H9 (cell line): ENCODE results near the gene DPP6. TPM values are rescaled to one million over a fixed set of nuclear protein-coding genes. Genes with fewer than 3 reads are reported as not detected.

Experiments
- DNase-seq: peaks from one replicate; pipeline ENCODE4 v3.0.0-alpha.2; 2017
- H2AFZ ChIP-seq: one replicate; pipeline ENCODE4 v1.6.1; 2013; ENCODE audit warnings: mild to moderate bottlenecking, low read length, control low read depth, moderate library complexity
- H2AK5ac ChIP-seq: 2 replicates; pipeline ENCODE4 v1.6.1; 2013; ENCODE audit warnings: low read length, control low read depth, mixed read lengths; ENCODE audit not compliant: insufficient read length
- H2BK120ac ChIP-seq: one replicate; pipeline ENCODE4 v1.6.1; 2013; ENCODE audit warnings: low read depth, mild to moderate bottlenecking, low read length, control low read depth, inconsistent platforms; ENCODE audit not compliant: poor library complexity, severe bottlenecking
- H2BK12ac ChIP-seq: 2 replicates; pipeline ENCODE4 v1.6.1; 2013; ENCODE audit warnings: low read length, control low read depth, mixed read lengths, low read depth; ENCODE audit not compliant: insufficient read length
- H2BK15ac ChIP-seq: 2 replicates; pipeline ENCODE4 v1.6.1; 2013; ENCODE audit warnings: low read depth, low read length, control low read depth
- H2BK20ac ChIP-seq: one replicate; pipeline ENCODE4 v1.6.1; 2013; ENCODE audit warnings: low read depth, mild to moderate bottlenecking, low read length, control low read depth, inconsistent platforms; ENCODE audit not compliant: poor library complexity, severe bottlenecking
- H2BK5ac ChIP-seq: 2 replicates; pipeline ENCODE4 v1.6.1; 2013; ENCODE audit warnings: low read length, control low read depth, mixed read lengths; ENCODE audit not compliant: insufficient read length
- H3K14ac ChIP-seq: 2 replicates; pipeline ENCODE4 v1.6.1; 2013; ENCODE audit warnings: low read length, control low read depth; ENCODE audit not compliant: insufficient read depth
- H3K18ac ChIP-seq: 2 replicates; pipeline ENCODE4 v1.6.1; 2013; ENCODE audit warnings: low read depth, mild to moderate bottlenecking, mixed read lengths, low read length, control low read depth; ENCODE audit not compliant: insufficient read length
- H3K23ac ChIP-seq: 2 replicates; pipeline ENCODE4 v1.6.1; 2013; ENCODE audit warnings: low read length, control low read depth, mixed read lengths, low read depth; ENCODE audit not compliant: insufficient read length
- H3K23me2 ChIP-seq: 2 replicates; pipeline ENCODE4 v1.6.1; 2013; ENCODE audit warnings: low read depth, mild to moderate bottlenecking, mixed read lengths, low read length, control low read depth; ENCODE audit not compliant: insufficient read length, poor library complexity, severe bottlenecking
- H3K27ac ChIP-seq: 2 replicates; pipeline ENCODE4 v1.5.1; 2013; ENCODE audit warnings: low read length, control low read depth, mixed read lengths, low read depth; ENCODE audit not compliant: insufficient read length
- H3K27me3 ChIP-seq: 2 replicates; pipeline ENCODE4 v1.6.1; 2013; ENCODE audit warnings: low read length, control low read depth, inconsistent platforms; ENCODE audit not compliant: insufficient read depth
- H3K4ac ChIP-seq: 2 replicates; pipeline ENCODE4 v1.6.1; 2013; ENCODE audit warnings: low read depth, mild to moderate bottlenecking, control low read depth, inconsistent platforms, low read length, moderate library complexity
- H3K4me1 ChIP-seq: 2 replicates; pipeline ENCODE4 v1.6.1; 2013; ENCODE audit warnings: low read length, control low read depth, inconsistent platforms; ENCODE audit not compliant: insufficient read depth
- H3K4me2 ChIP-seq: 2 replicates; pipeline ENCODE4 v1.6.1; 2013; ENCODE audit warnings: low read length, control low read depth, mixed read lengths; ENCODE audit not compliant: insufficient read length, insufficient read depth
- H3K56ac ChIP-seq: 2 replicates; pipeline ENCODE4 v1.6.1; 2013; ENCODE audit warnings: low read depth, mild to moderate bottlenecking, mixed read lengths, low read length, control low read depth; ENCODE audit not compliant: insufficient read length
- H3K79me1 ChIP-seq: 2 replicates; pipeline ENCODE4 v1.6.1; 2013; ENCODE audit warnings: low read depth, mild to moderate bottlenecking, moderate library complexity, low read length, control low read depth, inconsistent platforms; ENCODE audit not compliant: insufficient read depth, poor library complexity, severe bottlenecking
- H3K79me2 ChIP-seq: 2 replicates; pipeline ENCODE4 v1.6.1; 2013; ENCODE audit warnings: low read length, control low read depth, inconsistent platforms; ENCODE audit not compliant: insufficient read depth
- H3K9ac ChIP-seq: 2 replicates; pipeline ENCODE4 v1.6.1; 2013; ENCODE audit warnings: low read length, control low read depth, mixed read lengths; ENCODE audit not compliant: insufficient read length; ENCODE audit errors: extremely low read depth
- H3K9me3 ChIP-seq: one replicate; pipeline ENCODE4 v1.6.1; 2013; ENCODE audit warnings: low read depth, low read length, inconsistent platforms; ENCODE audit not compliant: control insufficient read depth
- H3T11ph ChIP-seq: one replicate; pipeline ENCODE4 v1.6.1; 2013; ENCODE audit warnings: mild to moderate bottlenecking, low read length, control low read depth, inconsistent platforms
- H4K20me1 ChIP-seq: one replicate; pipeline ENCODE4 v1.6.1; 2013; ENCODE audit not compliant: control insufficient read depth, insufficient read length, insufficient read depth
- H4K5ac ChIP-seq: 2 replicates; pipeline ENCODE4 v1.6.1; 2013; ENCODE audit warnings: low read depth, mild to moderate bottlenecking, mixed read lengths, low read length, control low read depth; ENCODE audit not compliant: insufficient read length
- H4K8ac ChIP-seq: replicated peaks from 2 replicates; pipeline ENCODE4 v1.6.1; 2013; ENCODE audit warnings: low read length, control low read depth, mixed read lengths, low read depth; ENCODE audit not compliant: insufficient read length
- H4K91ac ChIP-seq: 2 replicates; pipeline ENCODE4 v1.6.1; 2013; ENCODE audit warnings: low read depth, mild to moderate bottlenecking, moderate library complexity, mixed read lengths, low read length, control low read depth; ENCODE audit not compliant: insufficient read length
- H3K27ac Mint-ChIP-seq, 3 experiments: 2 replicates in 2 of 3; 3 replicates in 1 of 3; pipeline ENCODE4 v1.8.0; 2020 to 2021; ENCODE audit warnings: mixed read lengths in 3 of 3, mild to moderate bottlenecking in 1 of 3, moderate library complexity in 1 of 3
- H3K27me3 Mint-ChIP-seq: 2 replicates; pipeline ENCODE4 v1.8.0; 2021; ENCODE audit warnings: low read depth, mild to moderate bottlenecking, moderate library complexity, mixed read lengths
- H3K36me3 Mint-ChIP-seq, 3 experiments: 2 replicates in 2 of 3; 3 replicates in 1 of 3; pipeline ENCODE4 v1.8.0; 2020 to 2021; ENCODE audit warnings: low read depth in 3 of 3, mixed read lengths in 3 of 3; ENCODE audit not compliant: insufficient read depth in 1 of 3
- H3K4me1 Mint-ChIP-seq, 2 experiments: 2 replicates each; pipeline ENCODE4 v1.8.0; 2020; ENCODE audit warnings: mixed read lengths in 2 of 2
- H3K4me3 Mint-ChIP-seq, 2 experiments: 2 replicates in 1 of 2; 3 replicates in 1 of 2; pipeline ENCODE4 v1.8.0; 2020 to 2021; ENCODE audit warnings: mild to moderate bottlenecking in 2 of 2, mixed read lengths in 2 of 2, moderate library complexity in 1 of 2
- H3K9me3 Mint-ChIP-seq, 2 experiments: 2 replicates in 1 of 2; 3 replicates in 1 of 2; pipeline ENCODE4 v1.8.0; 2020; ENCODE audit warnings: mild to moderate bottlenecking in 2 of 2, mixed read lengths in 2 of 2, moderate library complexity in 1 of 2
- WGBS: extraction: QIAGEN DNeasy Blood & Tissue Kit; methylation state at CpG from one replicate; pipeline ENCODE4 v1.1.7; 2013; ENCODE audit warnings: missing lambda C conversion rate, low lambda C conversion rate, mixed read lengths; ENCODE audit not compliant: insufficient read length; ENCODE audit errors: extremely low coverage; 5-methylcytosine and 5-hydroxymethylcytosine counted together
- total RNA-seq: library from RNA; stranded (reverse); gene quantifications from 2 replicates; pipeline ENCODE4 v1.2.1, GENCODE V29; 2021
- TF ChIP-seq, protein P1 (sequence below): fragments of 200-600 bp; sonication (generic); conservative IDR thresholded peaks from 3 replicates; pipeline ENCODE4 v1.8.0; 2021; ENCODE audit warnings: antibody characterized with exemption, mild to moderate bottlenecking

Gene DPP6
- total RNA-seq, 1 experiment from 2014 or later, result 4.5 TPM

DNA sequence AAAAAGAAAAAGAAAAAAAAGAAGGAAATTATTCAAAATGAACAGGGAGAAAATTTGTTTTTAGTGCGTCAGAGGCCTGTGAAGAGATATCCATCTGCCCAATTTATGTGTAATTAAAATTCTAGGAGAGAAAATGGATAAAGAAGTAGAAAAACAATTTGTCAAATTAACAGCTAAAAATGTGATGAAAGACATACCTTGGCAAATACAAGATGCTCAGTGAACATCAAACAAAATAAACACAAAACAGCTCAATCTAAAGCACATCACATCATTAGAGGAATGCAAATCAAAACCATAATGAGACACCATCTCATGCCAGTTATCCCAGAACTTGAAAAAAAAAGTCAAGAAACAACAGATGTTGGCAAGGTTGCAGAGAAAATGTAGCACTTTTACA, 477.9 kb downstream of the DPP6 start:
- Histone ChIP-seq H3K79me2 (no peaks in the 10 kb centered on the region), H3K23ac (no peak overlapping the region), H3K56ac (no peak overlapping the region), H4K8ac (no peak overlapping the region), H2BK5ac (no peak overlapping the region), H3K27me3 (no peaks in the 10 kb centered on the region), H3K79me1 (no peaks in the 10 kb centered on the region), H4K5ac (no peak overlapping the region), H3K4me1 (no peaks in the 10 kb centered on the region), H2BK12ac (no peak overlapping the region), H3K4me2 (no peak overlapping the region), H4K20me1 (no peaks in the 10 kb centered on the region), H2AK5ac (no peak overlapping the region), H3K9ac (no peak overlapping the region), H2AFZ (no peak overlapping the region), H3K4ac (no peak overlapping the region), H3K14ac (no peak overlapping the region), H4K91ac (no peak overlapping the region), H3K27ac (no peak overlapping the region), H3K9me3 (no peaks in the 10 kb centered on the region), H3K18ac (no peak overlapping the region), H3T11ph (no peak overlapping the region), H3K23me2 (no peaks in the 10 kb centered on the region), H2BK120ac (no peak overlapping the region), H2BK15ac (no peak overlapping the region), H2BK20ac (no peak overlapping the region)
- no peaks in the 10 kb centered on the region for H3K27me3 Mint-ChIP-seq
- H3K9me3 Mint-ChIP-seq, result peaks cover 16 to 24% of the 10 kb centered on the region in 2 experiments
- TF ChIP-seq, protein P1, sequence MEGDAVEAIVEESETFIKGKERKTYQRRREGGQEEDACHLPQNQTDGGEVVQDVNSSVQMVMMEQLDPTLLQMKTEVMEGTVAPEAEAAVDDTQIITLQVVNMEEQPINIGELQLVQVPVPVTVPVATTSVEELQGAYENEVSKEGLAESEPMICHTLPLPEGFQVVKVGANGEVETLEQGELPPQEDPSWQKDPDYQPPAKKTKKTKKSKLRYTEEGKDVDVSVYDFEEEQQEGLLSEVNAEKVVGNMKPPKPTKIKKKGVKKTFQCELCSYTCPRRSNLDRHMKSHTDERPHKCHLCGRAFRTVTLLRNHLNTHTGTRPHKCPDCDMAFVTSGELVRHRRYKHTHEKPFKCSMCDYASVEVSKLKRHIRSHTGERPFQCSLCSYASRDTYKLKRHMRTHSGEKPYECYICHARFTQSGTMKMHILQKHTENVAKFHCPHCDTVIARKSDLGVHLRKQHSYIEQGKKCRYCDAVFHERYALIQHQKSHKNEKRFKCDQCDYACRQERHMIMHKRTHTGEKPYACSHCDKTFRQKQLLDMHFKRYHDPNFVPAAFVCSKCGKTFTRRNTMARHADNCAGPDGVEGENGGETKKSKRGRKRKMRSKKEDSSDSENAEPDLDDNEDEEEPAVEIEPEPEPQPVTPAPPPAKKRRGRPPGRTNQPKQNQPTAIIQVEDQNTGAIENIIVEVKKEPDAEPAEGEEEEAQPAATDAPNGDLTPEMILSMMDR, result no peak
- peaks cover 0 to 5% (median 0%) of the 10 kb centered on the region in 3 experiments; a peak in 3 of 7 replicates for H3K36me3 Mint-ChIP-seq
- no peak for DNase-seq
- no peak overlapping the region for H3K4me3 Mint-ChIP-seq
- no peak overlapping the region for H3K27ac Mint-ChIP-seq
- no CpG with 5 or more reads among the region's 1 CpG for WGBS
- peaks cover 0 to 3% of the 10 kb centered on the region in 2 experiments; a peak in 2 of 4 replicates for H3K4me1 Mint-ChIP-seq
